ENCODE data around the gene CIART.

Gene CIART

GRCh38 chr1:150288382-150288781 is 6.0 kb downstream of the CIART start:
- ATAC-seq, result no peak

GRCh38 chr1:150288822-150289221 is 6.5 kb downstream of the CIART start:
- ATAC-seq, result no peak
- no peak for TF ChIP-seq ARNTL (CRISPR knock-in tag; IDR thresholded peaks at IDR 0.05; ENCODE audit: borderline replicate concordance, low read depth)
- TF ChIP-seq POU6F1 (CRISPR knock-in tag; IDR thresholded peaks at IDR 0.05; ENCODE audit: borderline replicate concordance, low read depth), result no peak
- no peak for TF ChIP-seq ZC3H10 (CRISPR knock-in tag; IDR thresholded peaks at IDR 0.05)
- no peak for TF ChIP-seq RARB (CRISPR knock-in tag; IDR thresholded peaks at IDR 0.05)
- no peak for TF ChIP-seq ZFP30 (CRISPR knock-in tag; IDR thresholded peaks at IDR 0.05)
- TF ChIP-seq ZNF70 (CRISPR knock-in tag; IDR thresholded peaks at IDR 0.05), result no peak
- TF ChIP-seq GLIS3 (CRISPR knock-in tag; IDR thresholded peaks at IDR 0.05), result no peak

More at GRCh38 chr1:150288382-150288781, 6.0 kb downstream of the CIART start:
- TF ChIP-seq BACH2 (CRISPR knock-in tag; IDR thresholded peaks at IDR 0.05; ENCODE audit: borderline replicate concordance) (no peak), TOX (CRISPR knock-in tag; IDR thresholded peaks at IDR 0.05; ENCODE audit: borderline replicate concordance) (no peak), TCF4 (CRISPR knock-in tag; IDR thresholded peaks at IDR 0.05; ENCODE audit: borderline replicate concordance) (no peak), PPARA (CRISPR knock-in tag; IDR thresholded peaks at IDR 0.05; ENCODE audit: borderline replicate concordance) (no peak), CSRNP3 (CRISPR knock-in tag; IDR thresholded peaks at IDR 0.05) (no peak), CREB5 (CRISPR knock-in tag; IDR thresholded peaks at IDR 0.05; ENCODE audit: low read depth) (no peak), ZNF8 (CRISPR knock-in tag; IDR thresholded peaks at IDR 0.05) (no peak), ZC3H10 (CRISPR knock-in tag; IDR thresholded peaks at IDR 0.05) (no peak), ISL1 (CRISPR knock-in tag; IDR thresholded peaks at IDR 0.05) (no peak), ZNF70 (CRISPR knock-in tag; IDR thresholded peaks at IDR 0.05) (no peak), ESRRG (CRISPR knock-in tag; IDR thresholded peaks at IDR 0.05) (no peak), ZFP3 (CRISPR knock-in tag; IDR thresholded peaks at IDR 0.05) (no peak), OSR1 (CRISPR knock-in tag; IDR thresholded peaks at IDR 0.05) (no peak), ARNTL (CRISPR knock-in tag; IDR thresholded peaks at IDR 0.05; ENCODE audit: borderline replicate concordance, low read depth) (no peak)

GRCh38 chr1:150293433-150294253 is 11.3 kb downstream of the CIART start, which contains the start of gene MRPS21:
MRPS21 (plus strand) TSS chr1:150293861; CDS start chr1:150294367, 506 bp downstream.
- TF ChIP-seq POU6F1 (CRISPR knock-in tag; IDR thresholded peaks at IDR 0.05; ENCODE audit: borderline replicate concordance, low read depth) (no peak), ZNF70 (CRISPR knock-in tag; IDR thresholded peaks at IDR 0.05) (no peak), PATZ1 (CRISPR knock-in tag; IDR thresholded peaks at IDR 0.05; ENCODE audit: borderline replicate concordance) (no peak)
- ATAC-seq, result peak; percentile 98

GRCh38 chr1:150295476-150295875 is 13.1 kb downstream of the CIART start:
- ATAC-seq, result no peak
- TF ChIP-seq TCF4 (CRISPR knock-in tag; IDR thresholded peaks at IDR 0.05; ENCODE audit: borderline replicate concordance) (no peak), CREB5 (CRISPR knock-in tag; IDR thresholded peaks at IDR 0.05; ENCODE audit: low read depth) (no peak), ESRRG (CRISPR knock-in tag; IDR thresholded peaks at IDR 0.05) (no peak), ZNF70 (CRISPR knock-in tag; IDR thresholded peaks at IDR 0.05) (no peak), SNAI2 (CRISPR knock-in tag; IDR thresholded peaks at IDR 0.05) (no peak)
